Neural crest cell (in vitro differentiated cells): ENCODE data around the gene WDR12. TPM values are rescaled to one million over a fixed set of nuclear protein-coding genes. Genes with fewer than 3 reads are reported as not detected.
A peak's percentile ranks its signal among the peaks of the same experiment; 100 is the strongest.
"Not testable (repeated sequence)": the region's sequence is repeated elsewhere in the genome, so short reads cannot be mapped to it uniquely, and the experiment has no call there.

ENCODE experiments used
- DNase-seq: peaks from one replicate; pipeline ENCODE4 v3.0.0; 2021; ENCODE audit warnings: low read depth, mixed read lengths, low spot score
- H3K27ac Mint-ChIP-seq: one replicate; pipeline ENCODE4 v1.8.0; 2021; ENCODE audit warnings: mild to moderate bottlenecking, mixed read lengths; ENCODE audit not compliant: unreplicated experiment
- H3K27me3 Mint-ChIP-seq: 2 replicates; pipeline ENCODE4 v1.8.0; 2021; ENCODE audit warnings: low read depth, mild to moderate bottlenecking, mixed read lengths
- H3K36me3 Mint-ChIP-seq: 2 replicates; pipeline ENCODE4 v1.8.0; 2021; ENCODE audit warnings: low read depth, mild to moderate bottlenecking, mixed read lengths
- H3K4me1 Mint-ChIP-seq: 2 replicates; pipeline ENCODE4 v1.8.0; 2021; ENCODE audit warnings: mixed read lengths
- H3K4me3 Mint-ChIP-seq: one replicate; pipeline ENCODE4 v1.8.0; 2021; ENCODE audit warnings: mild to moderate bottlenecking, mixed read lengths
- H3K9me3 Mint-ChIP-seq: 2 replicates; pipeline ENCODE4 v1.8.0; 2021; ENCODE audit warnings: mixed read lengths
- CTCF ChIP-seq: fragments of 200-600 bp; sonication (generic); conservative IDR thresholded peaks from 2 replicates; pipeline ENCODE4 v1.5.0; 2021; ENCODE audit warnings: antibody characterized with exemption, mild to moderate bottlenecking
- total RNA-seq: library from RNA; stranded (reverse); gene quantifications from 2 replicates; pipeline ENCODE4 v1.2.1, GENCODE V29; 2021

WDR12 gene
- total RNA-seq, 1 donor from 2014 or later = 71.1 TPM

- H3K27ac Mint-ChIP-seq = no peak overlapping the region
- no peaks in the 10 kb centered on the region for H3K27me3 Mint-ChIP-seq
- no peak for TF ChIP-seq CTCF
- H3K4me3 Mint-ChIP-seq = peak overlapping the region; percentile 99
- peaks cover 6% of the 10 kb centered on the region for H3K9me3 Mint-ChIP-seq
- no peak for DNase-seq
- peaks cover 14% of the 10 kb centered on the region for H3K36me3 Mint-ChIP-seq
- H3K4me1 Mint-ChIP-seq = peaks cover 46% of the 10 kb centered on the region
Observed at GRCh38 chr2:202909394-202910192, 1.9 kb downstream of the WDR12 start.

DNA sequence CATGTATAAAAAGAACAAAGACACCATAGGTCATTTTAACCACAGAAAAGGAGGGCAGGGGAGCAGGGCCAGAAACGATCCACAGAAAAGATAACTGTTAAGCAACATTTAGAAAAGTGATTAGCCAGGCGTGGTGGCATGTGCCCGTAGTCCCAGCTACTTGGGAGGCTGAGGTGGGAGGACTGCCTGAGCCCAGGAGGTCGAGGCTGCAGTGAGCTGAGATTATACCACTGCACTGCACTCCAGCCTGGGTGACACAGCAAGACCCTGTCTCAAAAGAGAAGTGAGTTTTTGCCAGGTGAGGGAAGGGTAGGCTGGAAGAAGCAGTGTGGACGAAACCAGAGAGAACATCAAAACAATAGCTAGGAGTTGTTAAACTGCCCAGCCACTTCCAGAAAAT lies 3.3 kb downstream of the WDR12 start:
- no peaks in the 10 kb centered on the region for H3K27me3 Mint-ChIP-seq
- H3K36me3 Mint-ChIP-seq = peaks cover 23% of the 10 kb centered on the region
- H3K4me1 Mint-ChIP-seq = peaks cover 45% of the 10 kb centered on the region

DNA sequence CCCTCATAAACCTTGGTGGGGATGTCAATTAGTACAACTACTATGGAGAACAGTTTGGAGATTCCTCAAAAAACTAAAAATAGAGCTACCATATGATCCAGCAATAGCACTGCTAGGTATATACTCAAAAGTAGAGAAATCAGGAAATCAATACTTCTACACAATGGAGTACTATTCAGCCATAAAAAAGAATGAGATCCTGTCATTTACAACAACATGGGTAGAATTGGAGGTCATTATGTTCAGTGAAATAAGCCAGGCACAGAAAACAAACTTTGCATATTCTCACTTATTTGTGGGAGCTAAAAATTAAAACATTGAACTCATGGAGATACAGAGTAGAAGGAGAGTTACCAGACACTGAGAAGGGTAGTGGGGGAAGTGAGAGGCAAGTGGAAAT lies 6.0 kb downstream of the WDR12 start:
- not testable (repeated sequence) for H3K27me3 Mint-ChIP-seq, DNase-seq, H3K27ac Mint-ChIP-seq, H3K9me3 Mint-ChIP-seq
- Mint-ChIP-seq H3K36me3 (peaks cover 23% of the 10 kb centered on the region), H3K4me3 (peak overlapping the region; percentile 18), H3K4me1 (peaks cover 28% of the 10 kb centered on the region)

More for the DNA sequence above, 3.3 kb downstream of the WDR12 start:
- TF ChIP-seq CTCF = no peak
- Mint-ChIP-seq H3K27ac (no peak overlapping the region), H3K9me3 (peaks cover 7% of the 10 kb centered on the region), H3K4me3 (peak overlapping the region; percentile 55)
- DNase-seq = no peak

GRCh38 chr2:202885190-202885589 lies 26.3 kb downstream of the WDR12 start:
- Mint-ChIP-seq H3K27ac (no peak overlapping the region), H3K27me3 (no peaks in the 10 kb centered on the region), H3K4me1 (no peaks in the 10 kb centered on the region), H3K36me3 (peaks cover 19% of the 10 kb centered on the region), H3K4me3 (no peak overlapping the region), H3K9me3 (no peaks in the 10 kb centered on the region)
- no peak for TF ChIP-seq CTCF
- DNase-seq = no peak

DNA sequence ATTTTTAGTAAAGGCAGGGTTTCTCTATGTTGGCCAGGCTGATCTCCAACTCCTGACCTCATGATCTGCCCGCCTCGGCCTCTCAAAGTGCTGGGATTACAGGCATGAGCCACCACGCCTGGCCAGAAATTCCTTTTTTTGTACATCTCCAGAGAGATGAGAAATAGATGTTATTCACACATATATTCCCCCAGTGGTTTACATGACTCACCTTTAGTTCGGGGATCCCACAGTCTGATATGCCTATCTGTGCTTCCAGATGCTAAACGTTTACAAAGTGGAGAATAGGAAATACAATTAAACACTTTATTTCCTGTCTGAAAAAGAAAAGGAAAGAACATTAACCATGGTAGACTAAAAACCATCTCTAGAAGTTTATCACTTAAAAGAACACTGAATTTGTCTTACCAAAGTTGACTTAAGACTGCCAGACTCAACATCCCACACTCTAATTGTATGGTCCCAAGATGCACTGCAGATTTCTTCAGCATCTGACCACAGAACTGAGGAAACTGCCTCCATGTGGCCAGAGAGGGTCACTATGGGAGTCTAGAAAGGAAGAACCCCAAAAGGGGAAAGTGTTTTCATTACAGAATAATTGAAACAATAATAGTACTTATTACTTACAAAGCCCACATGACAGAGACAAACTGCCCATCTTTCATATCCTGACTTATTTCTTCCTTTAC lies 27.3 kb downstream of the WDR12 start:
- Mint-ChIP-seq H3K27ac (no peak overlapping the region), H3K36me3 (peaks cover 19% of the 10 kb centered on the region), H3K9me3 (no peaks in the 10 kb centered on the region), H3K4me3 (no peak overlapping the region), H3K4me1 (no peaks in the 10 kb centered on the region), H3K27me3 (no peaks in the 10 kb centered on the region)
- no peak for TF ChIP-seq CTCF
- no peak for DNase-seq

DNA sequence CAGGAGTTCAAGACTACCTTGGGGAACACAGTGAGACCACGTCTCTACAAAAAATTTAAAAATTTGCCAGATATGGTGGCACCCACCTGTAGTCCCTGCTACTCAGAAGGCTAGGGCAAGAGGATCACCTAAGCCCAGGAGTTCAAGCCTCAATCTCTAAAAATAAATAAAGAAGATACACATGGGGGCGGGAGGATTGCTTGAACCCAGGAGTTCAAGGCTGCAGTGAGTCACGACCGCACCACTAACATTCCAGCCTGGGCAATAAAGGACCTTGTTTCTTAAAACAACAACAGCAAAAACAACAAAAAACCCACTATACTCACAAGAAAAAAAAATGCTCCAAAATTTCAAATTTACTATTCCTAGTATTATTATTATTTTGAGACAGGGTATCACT lies 29.9 kb downstream of the WDR12 start:
- no peak for TF ChIP-seq CTCF
- Mint-ChIP-seq H3K27ac (no peak overlapping the region), H3K27me3 (no peaks in the 10 kb centered on the region), H3K36me3 (peaks cover 10% of the 10 kb centered on the region), H3K4me1 (no peaks in the 10 kb centered on the region), H3K9me3 (no peaks in the 10 kb centered on the region), H3K4me3 (no peak overlapping the region)
- no peak for DNase-seq
